Lower leg skin (tissue), 3 donors: Measurements from ENCODE around the gene CD59.

Source experiments
- CTCF ChIP-seq, 3 donors: fragments of 450-650 bp; IDR thresholded peaks; one replicate each; pipeline ENCODE4 v1.5.1; 2016; ENCODE audit warnings: antibody characterized with exemption in 3 of 3, mild to moderate bottlenecking in 3 of 3, moderate library complexity in 2 of 3
- POLR2A ChIP-seq, 2 donors: fragments of 450-650 bp; IDR thresholded peaks; one replicate each; pipeline ENCODE4 v1.6.1; 2016 to 2017; ENCODE audit warnings: antibody characterized with exemption in 2 of 2, mild to moderate bottlenecking in 1 of 2, moderate library complexity in 1 of 2

DNA sequence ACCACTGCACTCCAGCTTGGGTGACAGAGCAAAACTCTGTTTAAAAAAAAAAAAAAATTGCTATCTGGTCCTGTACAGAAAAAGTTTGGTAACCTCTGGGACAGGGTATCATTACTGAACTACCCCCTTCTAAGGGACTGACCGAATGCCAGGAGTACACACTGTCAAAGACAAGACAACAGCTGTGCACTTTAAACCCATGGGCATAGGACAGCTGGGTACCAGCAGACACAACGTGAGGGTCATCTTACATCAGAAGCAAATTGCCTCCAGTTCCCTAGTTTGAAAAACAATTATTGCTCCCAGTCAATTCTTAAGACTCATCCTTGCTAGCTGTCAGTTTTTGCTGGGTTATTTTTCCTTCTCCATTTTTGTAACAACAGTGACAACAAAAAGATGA lies 17.8 kb downstream of the CD59 start:
- no peak for TF ChIP-seq POLR2A (IDR thresholded peaks at IDR 0.05)
- TF ChIP-seq CTCF (IDR thresholded peaks at IDR 0.05), result no peak
